Activated CD4-positive, alpha-beta T cell treated with anti-CD3 and anti-CD28 coated beads for 36 hours (primary cell): ENCODE data around the gene GOLGA8B. TPM values are rescaled to one million over a fixed set of nuclear protein-coding genes. Genes with fewer than 3 reads are reported as not detected.

ENCODE experiments used
- ATAC-seq: fragments of 200-7000 bp; cut with Tn5 transposase; one replicate; pipeline ENCODE4 v1.10.0; 2021; ENCODE audit warnings: mild to moderate bottlenecking, moderate library complexity
- CTCF ChIA-PET: fragments of 350-600 bp; sonication (Branson Sonifier 250); formaldehyde crosslinking; loops from one replicate; lab custom pipeline; 2021; ENCODE audit warnings: antibody characterized with exemption; lab: Charles Lee
- POLR2A ChIA-PET: fragments of 350-600 bp; sonication (Branson Sonifier 250); formaldehyde crosslinking; loops from one replicate; lab custom pipeline; 2021; ENCODE audit warnings: antibody characterized with exemption, inconsistent platforms; lab: Charles Lee
- DNase-seq: peaks from one replicate; pipeline ENCODE4 v3.0.0-alpha.2; 2020
- H3K27ac Mint-ChIP-seq: one replicate; pipeline ENCODE4 v1.8.0; 2021; ENCODE audit warnings: mixed read lengths
- H3K27me3 Mint-ChIP-seq: one replicate; pipeline ENCODE4 v1.8.0; 2021; ENCODE audit warnings: mixed read lengths
- H3K36me3 Mint-ChIP-seq: one replicate; pipeline ENCODE4 v1.8.0; 2021; ENCODE audit warnings: low read depth, mixed read lengths
- H3K4me1 Mint-ChIP-seq: one replicate; pipeline ENCODE4 v1.8.0; 2021; ENCODE audit warnings: mixed read lengths
- H3K4me3 Mint-ChIP-seq: one replicate; pipeline ENCODE4 v1.8.0; 2021; ENCODE audit warnings: mild to moderate bottlenecking, moderate library complexity, mixed read lengths
- H3K9me3 Mint-ChIP-seq: one replicate; pipeline ENCODE4 v1.8.0; 2021; ENCODE audit warnings: low read depth, mixed read lengths
- intact Hi-C, 2 experiments: fragments of 100-400 bp; cut with DNase I in 1 of 2; cut with micrococcal nuclease in 1 of 2; formaldehyde crosslinking; loops; one replicate each; pipeline versions ENCODE4 v1.14.2 to v1.15.1; 2022 to 2024; cut with DNase I, micrococcal nuclease
- total RNA-seq, 2 experiments: library from RNA; stranded (reverse); gene quantifications; one replicate each; pipeline ENCODE4 v1.2.3, GENCODE V29; 2021

The GOLGA8B gene
- total RNA-seq, 2 experiments from 2014 or later: 47.9 to 49.4 TPM

DNA sequence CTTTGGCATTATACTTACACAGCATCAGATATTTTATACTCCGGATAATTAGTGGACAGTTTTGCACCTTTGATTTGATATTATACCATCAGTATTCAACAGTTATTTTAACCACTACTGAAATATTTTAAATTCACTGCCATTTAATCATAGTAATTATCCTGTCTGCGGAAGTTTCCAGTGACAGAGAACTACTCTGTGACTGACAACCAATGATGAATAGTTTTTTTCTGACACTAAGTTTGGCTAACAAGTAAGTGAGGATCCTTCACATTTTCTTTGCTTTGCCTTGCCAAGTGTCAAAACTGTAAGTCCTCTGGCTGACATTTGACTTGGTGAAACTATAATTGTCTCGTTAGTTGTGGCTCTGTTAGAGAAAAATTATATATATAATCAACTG is 30.5 kb upstream of the GOLGA8B start:
- CTCF ChIA-PET: no interaction called here
- ATAC-seq (no peak), DNase-seq (no peak)
- Mint-ChIP-seq H3K4me1 (peaks cover 14% of the 10 kb centered on the region), H3K4me3 (no peak overlapping the region), H3K9me3 (no peaks in the 10 kb centered on the region), H3K36me3 (no peaks in the 10 kb centered on the region), H3K27ac (no peak overlapping the region), H3K27me3 (peaks cover 17% of the 10 kb centered on the region)
- POLR2A ChIA-PET: no interaction called here
- intact Hi-C loops: no loop called here

DNA sequence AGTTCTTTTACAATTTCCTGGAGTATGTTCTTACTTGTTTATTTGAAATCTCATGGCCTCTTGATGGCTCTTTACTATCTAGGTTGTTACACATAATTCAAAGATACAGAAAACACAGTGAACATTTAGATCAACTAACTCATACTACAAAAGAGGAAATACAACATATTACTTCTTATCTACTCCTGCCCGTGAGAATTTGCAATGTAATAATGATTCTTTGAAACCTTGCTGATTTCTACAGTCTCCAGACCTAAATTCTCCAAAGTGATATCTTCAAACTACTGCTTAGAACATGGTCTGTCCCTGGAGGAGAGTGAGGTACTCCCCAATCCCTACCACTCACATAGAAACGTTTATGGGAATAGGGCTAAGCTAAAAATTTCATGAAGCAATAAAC is 29.9 kb upstream of the GOLGA8B start:
- CTCF ChIA-PET: no interaction called here
- H3K9me3 Mint-ChIP-seq: no peaks in the 10 kb centered on the region
- H3K27me3 Mint-ChIP-seq: peaks cover 22% of the 10 kb centered on the region
- POLR2A ChIA-PET: no interaction called here
- H3K27ac Mint-ChIP-seq: no peak overlapping the region
- ATAC-seq: no peak
- H3K36me3 Mint-ChIP-seq: no peaks in the 10 kb centered on the region
- DNase-seq: no peak
- no peak overlapping the region for H3K4me3 Mint-ChIP-seq
- H3K4me1 Mint-ChIP-seq: peaks cover 14% of the 10 kb centered on the region
- intact Hi-C loops: no loop called here

DNA sequence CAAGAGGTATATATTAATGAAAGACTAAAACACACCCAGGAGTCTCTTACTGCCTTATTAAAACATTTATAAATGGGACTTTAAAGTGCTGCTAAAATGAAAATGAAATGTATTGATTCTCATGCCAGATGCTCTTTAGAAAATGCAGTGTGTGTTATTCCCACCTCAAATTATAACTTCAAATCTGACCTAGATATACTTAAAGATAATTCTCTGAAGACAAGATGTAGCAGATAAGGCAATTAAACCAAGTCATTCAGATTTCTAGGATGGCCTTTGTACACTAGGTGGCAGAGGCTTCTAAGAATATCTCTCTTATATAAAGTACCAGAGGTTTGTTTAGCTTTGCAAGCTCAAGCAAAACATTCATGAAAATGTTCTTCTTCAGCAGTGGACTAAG is 26.9 kb upstream of the GOLGA8B start:
- Mint-ChIP-seq H3K9me3 (no peaks in the 10 kb centered on the region), H3K4me3 (no peak overlapping the region), H3K27ac (no peak overlapping the region), H3K4me1 (peaks cover 14% of the 10 kb centered on the region), H3K36me3 (no peaks in the 10 kb centered on the region), H3K27me3 (peaks cover 26% of the 10 kb centered on the region)
- ATAC-seq: peak; percentile 39
- intact Hi-C loops: loop anchor here in 1 of 2 experiments (1.0 kb wide), 1 partner anchor 310 kb away; no protein-coding TSS in a partner anchor
- ChIA-PET CTCF (interaction anchor here (0.6 to 1.6 kb wide), 7 partner anchors 23 to 928 kb away, joined by 3 to 4 read pairs (median 4); no protein-coding TSS in a partner anchor), POLR2A (interaction anchor here (0.6 kb wide), 1 partner anchor 288 kb away, joined by 4 read pairs; no protein-coding TSS in a partner anchor)
- no peak for DNase-seq

DNA sequence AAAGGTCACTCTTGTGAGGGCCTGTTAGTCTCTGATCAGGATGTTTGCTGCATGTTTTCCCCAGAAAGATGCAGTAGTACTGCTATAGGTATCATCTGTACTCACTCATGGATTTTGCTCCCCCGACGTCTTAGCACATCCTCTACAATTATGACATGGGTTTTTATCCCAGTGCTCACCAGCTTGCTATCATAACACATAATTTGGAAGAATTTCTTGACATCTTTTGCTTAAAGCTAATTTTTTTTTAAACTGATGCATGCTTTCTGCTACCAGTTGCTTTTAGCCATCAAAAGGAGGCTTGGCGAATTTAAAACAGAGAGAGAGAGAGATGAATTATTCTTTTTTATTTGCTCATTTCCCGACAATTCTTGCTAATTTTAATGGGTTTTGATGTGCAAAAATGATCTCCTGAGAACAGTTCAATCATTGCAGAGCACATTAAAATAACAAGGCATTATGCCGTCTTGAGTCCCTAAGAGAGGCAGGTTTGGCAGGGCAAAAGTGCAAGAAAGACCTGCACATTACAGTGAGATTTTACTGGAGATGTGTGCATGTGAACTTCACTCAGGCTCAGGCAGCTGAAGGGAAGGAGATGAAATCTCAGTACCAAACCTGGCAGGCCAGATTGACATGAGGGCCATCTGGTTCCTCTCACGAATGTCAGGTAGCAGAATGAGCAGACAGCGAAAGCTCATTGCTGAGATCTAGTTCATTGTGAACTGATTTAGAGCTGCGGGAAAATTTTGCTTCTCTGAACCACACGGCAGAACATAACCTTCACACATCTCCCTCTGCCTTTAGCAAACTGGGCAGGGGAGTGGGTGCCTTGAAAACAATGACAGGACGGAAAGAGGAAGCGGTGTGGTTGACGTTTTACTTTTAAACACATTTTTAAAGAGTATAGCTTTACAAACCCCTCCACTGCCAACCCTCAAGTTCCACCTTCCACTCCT is 25.9 kb upstream of the GOLGA8B start:
- DNase-seq (peak; percentile 17), ATAC-seq (peak; percentile 39)
- no peak overlapping the region for H3K4me3 Mint-ChIP-seq
- H3K27ac Mint-ChIP-seq: no peak overlapping the region
- ChIA-PET CTCF (interaction anchor here (0.6 to 1.6 kb wide), 3 partner anchors 13 to 311 kb away, joined by 3 to 4 read pairs (median 4); no protein-coding TSS in a partner anchor), POLR2A (no interaction called here)
- H3K4me1 Mint-ChIP-seq: peaks cover 14% of the 10 kb centered on the region
- H3K9me3 Mint-ChIP-seq: no peaks in the 10 kb centered on the region
- H3K36me3 Mint-ChIP-seq: no peaks in the 10 kb centered on the region
- intact Hi-C loops: loop anchor here in 1 of 2 experiments (1.0 kb wide), 1 partner anchor 311 kb away; no protein-coding TSS in a partner anchor
- H3K27me3 Mint-ChIP-seq: peaks cover 28% of the 10 kb centered on the region

DNA sequence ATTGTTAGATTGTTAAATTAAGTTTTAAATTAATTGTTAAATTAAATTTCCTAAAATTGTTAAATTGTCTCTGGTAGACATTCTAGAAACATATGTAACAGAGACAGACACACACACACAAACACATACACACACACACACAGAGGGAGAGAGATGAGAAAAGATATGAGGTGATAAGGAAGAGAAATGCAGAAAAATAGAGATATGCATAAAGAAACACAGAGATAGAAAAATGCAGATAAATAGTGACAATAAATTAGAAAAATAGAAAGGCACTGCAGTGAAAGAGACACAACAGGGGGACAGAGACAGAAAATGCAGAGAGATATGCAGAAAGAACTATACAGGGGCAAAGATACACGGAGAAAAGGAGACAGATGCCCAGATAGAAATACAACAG is 25.1 kb upstream of the GOLGA8B start:
- CTCF ChIA-PET: interaction anchor here (1.0 kb wide), 1 partner anchor 241 kb away, joined by 3 read pairs; no protein-coding TSS in a partner anchor
- no peak overlapping the region for H3K4me3 Mint-ChIP-seq
- no peak overlapping the region for H3K27ac Mint-ChIP-seq
- DNase-seq: no peak
- POLR2A ChIA-PET: no interaction called here
- no peaks in the 10 kb centered on the region for H3K36me3 Mint-ChIP-seq
- H3K27me3 Mint-ChIP-seq: peaks cover 33% of the 10 kb centered on the region
- intact Hi-C loops: no loop called here
- no peak for ATAC-seq
- H3K4me1 Mint-ChIP-seq: peaks cover 14% of the 10 kb centered on the region
- no peaks in the 10 kb centered on the region for H3K9me3 Mint-ChIP-seq

DNA sequence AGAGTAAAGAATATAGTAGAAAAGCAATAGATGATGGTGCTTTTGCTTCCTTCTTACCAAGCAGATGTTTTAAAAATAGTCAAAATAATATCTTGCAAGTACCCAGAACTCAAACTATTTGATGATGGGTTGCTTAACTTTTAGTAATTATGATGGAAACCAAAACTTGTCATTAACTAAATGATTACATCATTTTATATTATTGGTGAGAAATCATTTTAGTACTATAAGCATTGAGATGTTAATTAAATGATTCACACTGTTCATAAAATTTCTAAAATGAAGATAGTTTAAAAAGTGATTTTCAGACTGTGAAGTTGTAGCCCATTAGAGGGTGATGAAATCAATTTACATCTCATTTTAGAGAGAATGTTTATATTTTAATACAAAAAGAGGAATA is 24.4 kb upstream of the GOLGA8B start:
- H3K4me3 Mint-ChIP-seq: no peak overlapping the region
- no peaks in the 10 kb centered on the region for H3K9me3 Mint-ChIP-seq
- no peak for DNase-seq
- no peak overlapping the region for H3K27ac Mint-ChIP-seq
- H3K36me3 Mint-ChIP-seq: no peaks in the 10 kb centered on the region
- ChIA-PET CTCF (no interaction called here), POLR2A (no interaction called here)
- H3K27me3 Mint-ChIP-seq: peaks cover 36% of the 10 kb centered on the region
- intact Hi-C loops: no loop called here
- peaks cover 14% of the 10 kb centered on the region for H3K4me1 Mint-ChIP-seq
- no peak for ATAC-seq

DNA sequence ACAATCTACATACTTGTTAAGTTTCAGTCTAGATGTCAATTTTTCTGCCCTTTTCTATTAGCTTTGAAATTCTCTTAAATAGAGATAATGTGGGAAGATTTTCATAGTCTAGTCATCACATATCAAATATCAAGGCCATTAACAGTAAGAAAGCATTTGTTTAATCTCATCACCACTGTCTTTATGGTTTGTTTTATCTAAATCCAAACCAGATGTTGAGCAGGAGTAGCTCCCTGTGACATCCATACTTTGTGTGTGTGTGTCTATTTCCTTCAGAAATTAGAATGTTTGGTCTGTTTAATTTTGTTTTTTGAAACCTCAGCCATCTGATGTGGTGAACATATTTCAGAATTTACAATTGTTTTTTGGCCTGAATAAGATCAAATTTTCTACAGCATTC is 23.1 kb upstream of the GOLGA8B start:
- no peaks in the 10 kb centered on the region for H3K36me3 Mint-ChIP-seq
- no peak overlapping the region for H3K27ac Mint-ChIP-seq
- ChIA-PET CTCF (interaction anchor here (1.5 kb wide), 1 partner anchor 11 kb away, joined by 3 read pairs; no protein-coding TSS in a partner anchor), POLR2A (interaction anchor here (0.7 kb wide), 1 partner anchor 103 kb away, joined by 3 read pairs; no protein-coding TSS in a partner anchor)
- intact Hi-C loops: no loop called here
- DNase-seq (no peak), ATAC-seq (no peak)
- H3K9me3 Mint-ChIP-seq: no peaks in the 10 kb centered on the region
- no peak overlapping the region for H3K4me3 Mint-ChIP-seq
- H3K4me1 Mint-ChIP-seq: peaks cover 14% of the 10 kb centered on the region
- H3K27me3 Mint-ChIP-seq: peaks cover 38% of the 10 kb centered on the region

DNA sequence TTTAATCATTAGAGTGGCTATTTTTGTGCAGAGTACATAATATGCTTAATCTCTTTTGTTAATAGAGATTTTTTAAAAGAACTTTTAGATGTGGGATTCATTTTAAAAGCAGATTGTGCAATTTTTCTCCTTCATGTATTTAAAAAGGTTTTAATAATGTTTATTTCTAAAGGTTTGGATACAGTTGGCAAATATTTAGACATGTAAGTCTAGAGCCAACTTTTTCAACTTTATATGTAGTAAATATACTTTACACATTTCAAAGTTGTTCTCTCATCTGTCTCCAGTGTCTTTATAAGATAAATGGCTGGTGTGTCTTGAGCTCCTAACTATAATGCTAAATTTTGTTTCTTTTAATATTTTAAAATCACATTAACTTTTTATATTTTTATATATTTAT is 22.7 kb upstream of the GOLGA8B start:
- ATAC-seq: no peak
- DNase-seq: no peak
- Mint-ChIP-seq H3K27ac (no peak overlapping the region), H3K36me3 (no peaks in the 10 kb centered on the region), H3K27me3 (peaks cover 36% of the 10 kb centered on the region), H3K9me3 (no peaks in the 10 kb centered on the region), H3K4me1 (peaks cover 14% of the 10 kb centered on the region), H3K4me3 (no peak overlapping the region)
- POLR2A ChIA-PET: no interaction called here
- intact Hi-C loops: no loop called here
- CTCF ChIA-PET: interaction anchor here (1.5 kb wide), 1 partner anchor 11 kb away, joined by 3 read pairs; no protein-coding TSS in a partner anchor

DNA sequence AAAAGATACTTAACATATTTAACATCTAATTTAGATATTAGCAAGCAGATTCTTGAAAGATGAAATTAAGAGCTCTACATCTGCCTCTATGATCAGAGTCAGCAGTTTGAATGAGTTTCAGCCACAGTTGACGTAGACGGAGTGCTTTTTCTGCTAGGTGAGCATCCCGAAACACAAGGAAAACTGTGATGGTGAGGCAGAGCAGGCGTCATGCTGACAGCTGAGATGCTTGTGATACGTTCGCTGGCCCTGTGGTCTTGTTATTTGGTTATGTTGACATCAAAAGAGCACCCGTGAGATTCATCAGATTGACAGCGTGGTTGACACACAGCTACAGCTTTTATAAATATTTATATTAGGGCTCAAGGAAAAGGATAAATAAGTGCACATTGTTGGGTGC is 19.6 kb upstream of the GOLGA8B start:
- Mint-ChIP-seq H3K9me3 (no peaks in the 10 kb centered on the region), H3K27me3 (peaks cover 36% of the 10 kb centered on the region), H3K4me1 (no peaks in the 10 kb centered on the region), H3K36me3 (no peaks in the 10 kb centered on the region), H3K4me3 (no peak overlapping the region), H3K27ac (no peak overlapping the region)
- intact Hi-C loops: no loop called here
- no peak for ATAC-seq
- ChIA-PET POLR2A (no interaction called here), CTCF (no interaction called here)
- no peak for DNase-seq

DNA sequence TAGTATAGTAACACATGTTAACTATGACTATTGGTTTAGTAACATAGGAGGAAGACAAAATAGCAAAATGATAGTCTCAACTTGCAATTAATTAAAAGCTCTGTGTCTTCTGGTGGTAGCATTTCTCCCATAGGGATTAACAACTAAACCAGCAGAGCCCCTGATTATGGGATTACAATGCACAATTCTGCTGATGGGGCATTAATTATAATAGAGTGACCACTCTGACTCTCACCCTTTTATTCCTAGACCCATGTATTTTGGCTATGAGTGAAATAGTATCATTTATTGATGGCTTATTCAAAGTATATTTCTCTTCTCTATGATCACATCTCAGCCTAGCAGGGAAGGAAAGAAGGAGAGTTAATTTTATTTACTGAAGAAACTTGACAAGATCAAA is 17.5 kb upstream of the GOLGA8B start:
- Mint-ChIP-seq H3K36me3 (no peaks in the 10 kb centered on the region), H3K4me1 (no peaks in the 10 kb centered on the region), H3K4me3 (no peak overlapping the region), H3K9me3 (no peaks in the 10 kb centered on the region), H3K27ac (no peak overlapping the region), H3K27me3 (peaks cover 27% of the 10 kb centered on the region)
- intact Hi-C loops: no loop called here
- ATAC-seq: no peak
- POLR2A ChIA-PET: no interaction called here
- no peak for DNase-seq
- CTCF ChIA-PET: no interaction called here

DNA sequence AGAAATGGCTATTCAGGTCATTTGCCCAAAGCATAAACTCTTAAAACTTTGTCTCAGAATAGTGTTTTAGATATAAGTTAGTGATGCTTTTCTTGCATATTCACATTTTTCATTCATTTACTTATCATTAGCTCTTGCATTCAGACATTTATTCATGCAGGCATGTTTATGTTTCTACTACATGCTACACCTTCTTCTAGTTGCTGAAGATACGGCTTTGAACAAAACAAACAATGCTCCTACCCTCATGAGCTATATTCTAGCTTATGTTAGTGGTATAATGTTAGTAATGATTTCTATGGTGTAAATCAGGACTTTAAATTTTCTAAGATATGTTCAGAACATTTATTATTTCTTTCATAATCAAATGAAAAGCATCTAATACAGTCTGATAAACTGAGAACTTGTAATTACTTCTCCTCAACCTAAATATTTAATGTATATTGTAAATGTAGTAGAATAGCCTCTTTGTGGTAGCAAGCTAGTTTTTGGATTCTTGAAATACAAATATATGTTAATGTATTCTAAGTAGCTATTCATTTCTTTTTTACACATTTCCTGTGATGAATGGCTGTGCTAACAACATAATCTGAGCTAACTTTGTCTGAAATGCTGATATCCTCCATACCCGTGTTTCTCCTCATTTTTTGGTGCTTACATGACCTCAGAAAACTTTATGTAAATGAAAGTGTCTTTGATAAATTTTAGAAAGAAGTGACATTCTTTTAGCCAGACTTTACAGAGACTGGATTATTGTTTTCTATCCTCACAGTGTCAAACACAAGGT is 15.5 kb upstream of the GOLGA8B start:
- DNase-seq (no peak), ATAC-seq (no peak)
- ChIA-PET CTCF (no interaction called here), POLR2A (no interaction called here)
- no peaks in the 10 kb centered on the region for H3K9me3 Mint-ChIP-seq
- H3K27ac Mint-ChIP-seq: no peak overlapping the region
- peaks cover 21% of the 10 kb centered on the region for H3K27me3 Mint-ChIP-seq
- H3K36me3 Mint-ChIP-seq: no peaks in the 10 kb centered on the region
- intact Hi-C loops: no loop called here
- no peak overlapping the region for H3K4me3 Mint-ChIP-seq
- H3K4me1 Mint-ChIP-seq: no peaks in the 10 kb centered on the region
